Measurements from ENCODE around the gene TRMT5. TPM values are rescaled to one million over a fixed set of nuclear protein-coding genes. Genes with fewer than 3 reads are reported as not detected.

TRMT5 gene
- polyA plus RNA-seq, 1 experiment = 12.9 TPM

DNA sequence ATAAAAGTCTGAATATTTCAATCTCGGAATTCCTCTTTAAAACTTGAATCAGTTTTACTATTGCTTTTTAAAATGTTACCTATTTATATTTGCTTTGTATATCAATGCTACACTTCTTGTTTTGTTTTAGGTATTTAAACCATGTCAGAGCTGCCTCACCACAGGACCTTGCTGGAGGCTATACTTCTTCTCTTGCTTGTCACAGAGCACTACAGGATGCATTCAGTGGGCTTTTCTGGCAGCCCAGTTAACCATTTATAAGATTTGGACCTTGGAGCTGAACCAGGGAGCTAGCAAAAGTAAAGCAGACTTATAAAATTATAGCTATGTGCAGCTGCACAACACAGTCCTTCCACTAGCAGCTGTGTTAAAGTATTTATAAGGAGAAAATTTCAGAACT is 12.8 kb downstream of the TRMT5 start:
- Histone ChIP-seq H3K9me3 (ENCODE audit: control insufficient read depth, insufficient read depth, low read length) (no peaks in the 10 kb centered on the region), H3K27me3 (ENCODE audit: control insufficient read depth, insufficient read depth, low read length) (no peaks in the 10 kb centered on the region), H3K4me3 (ENCODE audit: low read depth, low read length) (no peak overlapping the region), H3K27ac (ENCODE audit: low read depth, low read length) (no peak overlapping the region)
- ChIA-PET CTCF (no interaction called here), POLR2A (no interaction called here)
- no peak for DNase-seq (ENCODE audit: low read depth, low spot score)
- TF ChIP-seq, protein P1, sequence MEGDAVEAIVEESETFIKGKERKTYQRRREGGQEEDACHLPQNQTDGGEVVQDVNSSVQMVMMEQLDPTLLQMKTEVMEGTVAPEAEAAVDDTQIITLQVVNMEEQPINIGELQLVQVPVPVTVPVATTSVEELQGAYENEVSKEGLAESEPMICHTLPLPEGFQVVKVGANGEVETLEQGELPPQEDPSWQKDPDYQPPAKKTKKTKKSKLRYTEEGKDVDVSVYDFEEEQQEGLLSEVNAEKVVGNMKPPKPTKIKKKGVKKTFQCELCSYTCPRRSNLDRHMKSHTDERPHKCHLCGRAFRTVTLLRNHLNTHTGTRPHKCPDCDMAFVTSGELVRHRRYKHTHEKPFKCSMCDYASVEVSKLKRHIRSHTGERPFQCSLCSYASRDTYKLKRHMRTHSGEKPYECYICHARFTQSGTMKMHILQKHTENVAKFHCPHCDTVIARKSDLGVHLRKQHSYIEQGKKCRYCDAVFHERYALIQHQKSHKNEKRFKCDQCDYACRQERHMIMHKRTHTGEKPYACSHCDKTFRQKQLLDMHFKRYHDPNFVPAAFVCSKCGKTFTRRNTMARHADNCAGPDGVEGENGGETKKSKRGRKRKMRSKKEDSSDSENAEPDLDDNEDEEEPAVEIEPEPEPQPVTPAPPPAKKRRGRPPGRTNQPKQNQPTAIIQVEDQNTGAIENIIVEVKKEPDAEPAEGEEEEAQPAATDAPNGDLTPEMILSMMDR (IDR thresholded peaks at IDR 0.05; ENCODE audit: low read depth, low read length) = no peak

DNA sequence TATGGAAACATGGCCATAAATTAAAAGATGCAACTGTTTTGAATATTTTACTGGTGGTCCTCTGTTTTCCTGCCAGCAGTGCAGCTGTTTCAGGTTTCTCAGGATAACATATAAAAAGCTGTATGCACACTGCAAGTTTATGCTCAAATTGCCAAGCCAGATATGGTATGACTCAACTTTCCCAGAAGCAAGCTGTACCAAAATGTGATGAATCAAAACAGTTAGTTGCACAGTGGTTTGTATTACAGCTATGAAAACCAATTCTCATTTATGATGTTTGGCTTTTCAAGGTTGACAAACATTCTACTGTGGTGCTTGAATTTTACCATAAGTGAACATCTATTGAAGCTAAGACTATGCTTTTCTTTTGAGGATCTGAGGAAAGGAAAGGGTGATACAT is 15.5 kb downstream of the TRMT5 start:
- peak; percentile 60 for DNase-seq (ENCODE audit: low read depth, low spot score)
- Histone ChIP-seq H3K27ac (ENCODE audit: low read depth, low read length) (no peak overlapping the region), H3K27me3 (ENCODE audit: control insufficient read depth, insufficient read depth, low read length) (no peaks in the 10 kb centered on the region), H3K9me3 (ENCODE audit: control insufficient read depth, insufficient read depth, low read length) (no peaks in the 10 kb centered on the region), H3K4me3 (ENCODE audit: low read depth, low read length) (no peak overlapping the region)
- CTCF ChIA-PET = interaction anchor here (0.6 kb wide), 1 partner anchor 266 kb away, joined by 6 read pairs; no protein-coding TSS in a partner anchor
- POLR2A ChIA-PET = interaction anchor here (0.7 to 1.1 kb wide), 2 partner anchors 15 to 183 kb away, joined by 3 read pairs; partner anchors contain the start of genes SLC38A6 and TRMT5
- TF ChIP-seq, protein P1 (IDR thresholded peaks at IDR 0.05; ENCODE audit: low read depth, low read length) = no peak

DNA sequence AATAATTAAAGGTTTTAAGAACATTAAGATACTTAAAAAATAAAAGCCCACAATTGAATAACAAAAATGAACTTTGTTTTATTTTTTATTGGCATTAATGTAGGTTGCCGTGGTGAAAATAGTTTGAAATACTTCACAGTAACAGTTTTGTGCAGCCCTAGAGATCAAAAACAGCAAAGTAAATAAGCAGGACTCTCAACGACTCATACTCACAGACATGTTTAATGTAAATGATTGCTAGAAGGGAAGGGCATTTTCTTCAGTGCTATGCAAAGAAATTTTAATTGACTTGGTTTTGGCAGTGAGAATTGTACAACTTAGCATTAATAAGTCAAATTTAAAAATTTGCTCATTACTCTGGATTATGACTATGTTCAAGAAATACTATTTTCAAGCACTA is 16.0 kb downstream of the TRMT5 start:
- Histone ChIP-seq H3K9me3 (ENCODE audit: control insufficient read depth, insufficient read depth, low read length) (no peaks in the 10 kb centered on the region), H3K27ac (ENCODE audit: low read depth, low read length) (no peak overlapping the region), H3K27me3 (ENCODE audit: control insufficient read depth, insufficient read depth, low read length) (no peaks in the 10 kb centered on the region), H3K4me3 (ENCODE audit: low read depth, low read length) (no peak overlapping the region)
- no peak for DNase-seq (ENCODE audit: low read depth, low spot score)
- POLR2A ChIA-PET = interaction anchor here (1.1 kb wide), 1 partner anchor 16 kb away, joined by 3 read pairs; the partner anchor contains the start of genes SLC38A6 and TRMT5
- CTCF ChIA-PET = interaction anchor here (1.3 kb wide), 1 partner anchor 10 kb away, joined by 4 read pairs; no protein-coding TSS in a partner anchor
- TF ChIP-seq, protein P1 (IDR thresholded peaks at IDR 0.05; ENCODE audit: low read depth, low read length) = no peak

- TF ChIP-seq, protein P1 (IDR thresholded peaks at IDR 0.05; ENCODE audit: low read depth, low read length) = no peak
- Histone ChIP-seq H3K9me3 (ENCODE audit: control insufficient read depth, insufficient read depth, low read length) (peaks cover 4% of the 10 kb centered on the region), H3K27ac (ENCODE audit: low read depth, low read length) (no peak overlapping the region), H3K4me3 (ENCODE audit: low read depth, low read length) (no peak overlapping the region), H3K27me3 (ENCODE audit: control insufficient read depth, insufficient read depth, low read length) (no peaks in the 10 kb centered on the region)
- no peak for DNase-seq (ENCODE audit: low read depth, low spot score)
- ChIA-PET CTCF (interaction anchor here (1.3 kb wide), 1 partner anchor 9 kb away, joined by 4 read pairs; no protein-coding TSS in a partner anchor), POLR2A (no interaction called here)
These were observed 17.1 kb downstream of the TRMT5 start for GRCh38 chr14:60963761-60964160.

DNA sequence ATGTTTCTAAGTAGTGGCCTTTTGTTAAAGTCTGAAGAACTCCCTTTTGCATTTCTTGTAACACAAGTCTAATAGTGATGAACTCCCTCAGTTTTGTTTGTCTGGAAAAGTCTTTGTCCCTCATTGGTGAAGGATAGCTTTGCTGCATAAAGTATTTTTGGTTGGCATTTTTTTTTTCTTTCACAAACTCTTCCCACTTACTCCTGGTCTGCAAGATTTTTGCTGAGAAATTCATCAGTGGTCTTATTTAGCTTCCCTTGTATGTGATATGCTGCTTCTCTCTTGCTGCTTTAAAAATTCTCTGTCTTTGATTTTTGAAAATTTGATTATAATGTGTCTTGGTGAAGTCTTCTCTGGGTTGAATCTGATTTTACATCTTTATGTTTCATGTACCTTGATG is 22.7 kb downstream of the TRMT5 start:
- TF ChIP-seq, protein P1 (IDR thresholded peaks at IDR 0.05; ENCODE audit: low read depth, low read length) = no peak
- H3K4me3 ChIP-seq (ENCODE audit: low read depth, low read length) = no peak overlapping the region
- no peaks in the 10 kb centered on the region for H3K27me3 ChIP-seq (ENCODE audit: control insufficient read depth, insufficient read depth, low read length)
- no peak for DNase-seq (ENCODE audit: low read depth, low spot score)
- H3K9me3 ChIP-seq (ENCODE audit: control insufficient read depth, insufficient read depth, low read length) = peaks cover 10% of the 10 kb centered on the region
- POLR2A ChIA-PET = no interaction called here
- no peak overlapping the region for H3K27ac ChIP-seq (ENCODE audit: low read depth, low read length)
- CTCF ChIA-PET = no interaction called here

All from AG04450 (cell line).